ENCODE measurements around the gene PHACTR3.

DNA sequence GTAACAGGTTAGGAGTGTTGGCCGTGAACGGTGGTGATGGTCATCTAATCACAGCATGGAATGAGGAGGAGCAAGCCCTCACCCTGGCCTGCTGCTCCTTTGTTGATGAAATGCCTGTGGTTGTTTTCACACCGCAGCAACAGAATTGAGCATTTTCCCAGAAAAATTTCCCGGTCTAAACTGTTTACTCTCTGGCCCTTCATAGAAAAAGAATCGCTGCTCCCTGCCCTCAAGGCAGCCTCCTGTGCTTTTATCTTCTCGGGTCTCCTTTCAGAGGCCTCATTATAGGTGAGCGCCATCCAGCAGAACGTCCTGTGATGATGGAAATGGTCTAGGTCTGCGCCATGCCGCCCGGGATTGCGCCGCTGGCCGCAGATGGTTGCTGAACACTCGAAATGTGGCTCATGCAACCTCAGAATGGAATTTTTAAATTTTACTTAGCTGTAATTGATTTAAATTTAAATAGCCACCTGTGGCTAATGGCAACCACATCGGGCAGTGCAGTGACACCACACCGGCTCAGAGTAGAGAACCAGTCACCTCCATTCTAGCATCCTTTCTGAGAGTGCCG lies 30.2 kb downstream of the PHACTR3 start:
- TF ChIP-seq POLR2AphosphoS5 (IDR thresholded peaks at IDR 0.05; ENCODE audit: low read depth) (no peak), STAT1 (IDR thresholded peaks at IDR 0.05; ENCODE audit: unreplicated experiment) (no peak)
- TF ChIP-seq, protein P1, sequence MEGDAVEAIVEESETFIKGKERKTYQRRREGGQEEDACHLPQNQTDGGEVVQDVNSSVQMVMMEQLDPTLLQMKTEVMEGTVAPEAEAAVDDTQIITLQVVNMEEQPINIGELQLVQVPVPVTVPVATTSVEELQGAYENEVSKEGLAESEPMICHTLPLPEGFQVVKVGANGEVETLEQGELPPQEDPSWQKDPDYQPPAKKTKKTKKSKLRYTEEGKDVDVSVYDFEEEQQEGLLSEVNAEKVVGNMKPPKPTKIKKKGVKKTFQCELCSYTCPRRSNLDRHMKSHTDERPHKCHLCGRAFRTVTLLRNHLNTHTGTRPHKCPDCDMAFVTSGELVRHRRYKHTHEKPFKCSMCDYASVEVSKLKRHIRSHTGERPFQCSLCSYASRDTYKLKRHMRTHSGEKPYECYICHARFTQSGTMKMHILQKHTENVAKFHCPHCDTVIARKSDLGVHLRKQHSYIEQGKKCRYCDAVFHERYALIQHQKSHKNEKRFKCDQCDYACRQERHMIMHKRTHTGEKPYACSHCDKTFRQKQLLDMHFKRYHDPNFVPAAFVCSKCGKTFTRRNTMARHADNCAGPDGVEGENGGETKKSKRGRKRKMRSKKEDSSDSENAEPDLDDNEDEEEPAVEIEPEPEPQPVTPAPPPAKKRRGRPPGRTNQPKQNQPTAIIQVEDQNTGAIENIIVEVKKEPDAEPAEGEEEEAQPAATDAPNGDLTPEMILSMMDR (conservative IDR thresholded peaks at IDR 0.05; ENCODE audit: low read depth in 2 of 2) = no peak
- TF ChIP-seq, protein P2, sequence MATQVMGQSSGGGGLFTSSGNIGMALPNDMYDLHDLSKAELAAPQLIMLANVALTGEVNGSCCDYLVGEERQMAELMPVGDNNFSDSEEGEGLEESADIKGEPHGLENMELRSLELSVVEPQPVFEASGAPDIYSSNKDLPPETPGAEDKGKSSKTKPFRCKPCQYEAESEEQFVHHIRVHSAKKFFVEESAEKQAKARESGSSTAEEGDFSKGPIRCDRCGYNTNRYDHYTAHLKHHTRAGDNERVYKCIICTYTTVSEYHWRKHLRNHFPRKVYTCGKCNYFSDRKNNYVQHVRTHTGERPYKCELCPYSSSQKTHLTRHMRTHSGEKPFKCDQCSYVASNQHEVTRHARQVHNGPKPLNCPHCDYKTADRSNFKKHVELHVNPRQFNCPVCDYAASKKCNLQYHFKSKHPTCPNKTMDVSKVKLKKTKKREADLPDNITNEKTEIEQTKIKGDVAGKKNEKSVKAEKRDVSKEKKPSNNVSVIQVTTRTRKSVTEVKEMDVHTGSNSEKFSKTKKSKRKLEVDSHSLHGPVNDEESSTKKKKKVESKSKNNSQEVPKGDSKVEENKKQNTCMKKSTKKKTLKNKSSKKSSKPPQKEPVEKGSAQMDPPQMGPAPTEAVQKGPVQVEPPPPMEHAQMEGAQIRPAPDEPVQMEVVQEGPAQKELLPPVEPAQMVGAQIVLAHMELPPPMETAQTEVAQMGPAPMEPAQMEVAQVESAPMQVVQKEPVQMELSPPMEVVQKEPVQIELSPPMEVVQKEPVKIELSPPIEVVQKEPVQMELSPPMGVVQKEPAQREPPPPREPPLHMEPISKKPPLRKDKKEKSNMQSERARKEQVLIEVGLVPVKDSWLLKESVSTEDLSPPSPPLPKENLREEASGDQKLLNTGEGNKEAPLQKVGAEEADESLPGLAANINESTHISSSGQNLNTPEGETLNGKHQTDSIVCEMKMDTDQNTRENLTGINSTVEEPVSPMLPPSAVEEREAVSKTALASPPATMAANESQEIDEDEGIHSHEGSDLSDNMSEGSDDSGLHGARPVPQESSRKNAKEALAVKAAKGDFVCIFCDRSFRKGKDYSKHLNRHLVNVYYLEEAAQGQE (IDR thresholded peaks at IDR 0.05; ENCODE audit: unreplicated experiment) = no peak
